HG03045 (cell line): ENCODE data around the gene ZFYVE19.

Source experiments
- ATAC-seq: cut with Tn5 transposase; IDR thresholded peaks from one replicate; pipeline ENCODE4 v1.9.1; 2021; ENCODE audit warnings: mild to moderate bottlenecking, moderate library complexity; ENCODE audit not compliant: unreplicated experiment

Gene ZFYVE19

GRCh38 chr15:40775007-40775406 lies 31.9 kb upstream of the ZFYVE19 start:
- no peak for ATAC-seq

- ATAC-seq = no peak
These were observed 31.0 kb upstream of the ZFYVE19 start for GRCh38 chr15:40775740-40776536.

- ATAC-seq = no peak
These were observed 30.2 kb upstream of the ZFYVE19 start for GRCh38 chr15:40776537-40777141.

- peak; percentile 53 for ATAC-seq
These were observed 24.2 kb upstream of the ZFYVE19 start for GRCh38 chr15:40782609-40783227.

GRCh38 chr15:40785164-40785563 lies 21.7 kb upstream of the ZFYVE19 start:
- ATAC-seq = no peak

GRCh38 chr15:40785814-40786213 lies 21.1 kb upstream of the ZFYVE19 start:
- ATAC-seq = no peak

GRCh38 chr15:40787344-40787841 lies 19.5 kb upstream of the ZFYVE19 start:
- no peak for ATAC-seq

GRCh38 chr15:40787991-40788390 lies 18.9 kb upstream of the ZFYVE19 start:
- no peak for ATAC-seq

- ATAC-seq = no peak
These were observed 17.8 kb upstream of the ZFYVE19 start for GRCh38 chr15:40789119-40789518.

- ATAC-seq = no peak
These were observed 16.9 kb upstream of the ZFYVE19 start for GRCh38 chr15:40789999-40790398.

GRCh38 chr15:40790718-40791117 lies 16.2 kb upstream of the ZFYVE19 start:
- ATAC-seq = no peak

- ATAC-seq = no peak
These were observed 14.5 kb upstream of the ZFYVE19 start for GRCh38 chr15:40792394-40792793.

- no peak for ATAC-seq
These were observed 13.5 kb upstream of the ZFYVE19 start for GRCh38 chr15:40793216-40793989.

- ATAC-seq = no peak
These were observed 10.8 kb upstream of the ZFYVE19 start for GRCh38 chr15:40796041-40796440.

GRCh38 chr15:40796512-40796911 lies 10.4 kb upstream of the ZFYVE19 start:
- no peak for ATAC-seq

- ATAC-seq = no peak
These were observed 7.4 kb upstream of the ZFYVE19 start for GRCh38 chr15:40799523-40799922.

GRCh38 chr15:40803076-40803475 lies 3.8 kb upstream of the ZFYVE19 start:
- no peak for ATAC-seq

GRCh38 chr15:40803688-40804087 lies 3.2 kb upstream of the ZFYVE19 start:
- no peak for ATAC-seq

- no peak for ATAC-seq
These were observed 239 bp upstream of the ZFYVE19 start for GRCh38 chr15:40806672-40807027.

GRCh38 chr15:40807888-40808461 lies 1.1 kb downstream of the ZFYVE19 start:
- no peak for ATAC-seq
